ENCODE data around the gene WDR64.

WDR64 gene

DNA sequence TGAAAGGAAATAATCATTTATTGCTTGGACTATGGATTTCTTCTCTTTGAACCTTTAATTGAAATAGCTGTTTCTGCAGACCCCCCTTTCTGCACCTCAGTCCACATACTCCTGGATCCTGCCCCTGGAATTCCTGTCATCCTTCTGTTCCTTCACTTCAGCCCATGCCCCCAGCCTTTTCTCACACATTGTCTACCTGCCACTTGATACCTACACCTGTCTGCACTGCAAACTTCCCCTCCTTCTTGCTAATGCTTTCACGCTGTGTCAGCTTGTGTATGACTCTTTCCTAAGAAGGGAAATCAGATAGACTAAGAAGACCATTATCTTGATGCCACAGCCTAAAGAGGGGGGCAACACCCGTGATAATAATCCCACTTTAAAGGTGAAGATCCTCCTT is 115.7 kb downstream of the WDR64 start:
- DNase-seq (ENCODE audit: low read depth) = no peak
- TF ChIP-seq, protein P1, sequence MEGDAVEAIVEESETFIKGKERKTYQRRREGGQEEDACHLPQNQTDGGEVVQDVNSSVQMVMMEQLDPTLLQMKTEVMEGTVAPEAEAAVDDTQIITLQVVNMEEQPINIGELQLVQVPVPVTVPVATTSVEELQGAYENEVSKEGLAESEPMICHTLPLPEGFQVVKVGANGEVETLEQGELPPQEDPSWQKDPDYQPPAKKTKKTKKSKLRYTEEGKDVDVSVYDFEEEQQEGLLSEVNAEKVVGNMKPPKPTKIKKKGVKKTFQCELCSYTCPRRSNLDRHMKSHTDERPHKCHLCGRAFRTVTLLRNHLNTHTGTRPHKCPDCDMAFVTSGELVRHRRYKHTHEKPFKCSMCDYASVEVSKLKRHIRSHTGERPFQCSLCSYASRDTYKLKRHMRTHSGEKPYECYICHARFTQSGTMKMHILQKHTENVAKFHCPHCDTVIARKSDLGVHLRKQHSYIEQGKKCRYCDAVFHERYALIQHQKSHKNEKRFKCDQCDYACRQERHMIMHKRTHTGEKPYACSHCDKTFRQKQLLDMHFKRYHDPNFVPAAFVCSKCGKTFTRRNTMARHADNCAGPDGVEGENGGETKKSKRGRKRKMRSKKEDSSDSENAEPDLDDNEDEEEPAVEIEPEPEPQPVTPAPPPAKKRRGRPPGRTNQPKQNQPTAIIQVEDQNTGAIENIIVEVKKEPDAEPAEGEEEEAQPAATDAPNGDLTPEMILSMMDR (IDR thresholded peaks at IDR 0.05; ENCODE audit: low read depth, low read length, missing control alignments) = no peak
- no peak overlapping the region for H3K4me3 ChIP-seq (ENCODE audit: low read depth, low read length)

DNA sequence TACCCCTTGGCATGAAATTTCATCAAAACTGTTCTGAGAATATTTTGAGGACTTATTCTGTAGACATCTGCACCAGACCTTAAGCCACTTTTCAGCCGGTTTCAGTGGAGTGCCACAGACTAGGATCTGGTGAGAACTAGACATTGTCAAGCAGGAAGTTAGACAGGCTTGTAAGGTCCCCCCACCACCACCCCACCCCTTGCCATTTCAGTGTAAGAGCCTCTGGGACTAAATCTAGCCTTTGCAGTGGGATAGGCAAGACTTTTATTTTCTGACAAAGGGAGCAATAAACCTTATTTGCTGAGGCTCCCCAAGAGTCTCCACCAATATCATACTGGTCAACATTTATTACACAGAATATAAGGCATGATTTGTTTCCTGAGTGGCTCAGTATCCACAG is 118.0 kb downstream of the WDR64 start:
- TF ChIP-seq, protein P1 (IDR thresholded peaks at IDR 0.05; ENCODE audit: low read depth, low read length, missing control alignments) = no peak
- no peak overlapping the region for H3K4me3 ChIP-seq (ENCODE audit: low read depth, low read length)
- DNase-seq (ENCODE audit: low read depth) = no peak

DNA sequence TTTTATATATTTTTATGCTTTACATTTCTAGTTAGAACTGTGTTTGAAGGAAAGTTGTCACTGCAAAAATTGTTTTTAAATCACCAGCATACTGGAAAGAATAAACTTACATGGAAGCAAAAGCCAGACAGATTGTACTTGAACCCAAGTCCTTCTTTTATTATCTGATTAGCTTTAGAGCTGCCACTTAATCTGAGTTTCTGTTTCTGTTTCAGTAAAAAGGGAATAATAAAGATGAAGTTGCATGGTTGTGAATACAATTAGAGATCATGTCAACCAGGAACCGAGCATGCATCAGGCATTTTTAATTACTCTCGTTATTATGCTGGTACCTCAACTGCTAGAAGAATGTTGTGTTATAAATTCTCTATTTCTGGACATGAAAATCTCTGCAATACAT is 119.0 kb downstream of the WDR64 start:
- TF ChIP-seq, protein P1 (IDR thresholded peaks at IDR 0.05; ENCODE audit: low read depth, low read length, missing control alignments) = no peak
- no peak overlapping the region for H3K4me3 ChIP-seq (ENCODE audit: low read depth, low read length)
- no peak for DNase-seq (ENCODE audit: low read depth)

DNA sequence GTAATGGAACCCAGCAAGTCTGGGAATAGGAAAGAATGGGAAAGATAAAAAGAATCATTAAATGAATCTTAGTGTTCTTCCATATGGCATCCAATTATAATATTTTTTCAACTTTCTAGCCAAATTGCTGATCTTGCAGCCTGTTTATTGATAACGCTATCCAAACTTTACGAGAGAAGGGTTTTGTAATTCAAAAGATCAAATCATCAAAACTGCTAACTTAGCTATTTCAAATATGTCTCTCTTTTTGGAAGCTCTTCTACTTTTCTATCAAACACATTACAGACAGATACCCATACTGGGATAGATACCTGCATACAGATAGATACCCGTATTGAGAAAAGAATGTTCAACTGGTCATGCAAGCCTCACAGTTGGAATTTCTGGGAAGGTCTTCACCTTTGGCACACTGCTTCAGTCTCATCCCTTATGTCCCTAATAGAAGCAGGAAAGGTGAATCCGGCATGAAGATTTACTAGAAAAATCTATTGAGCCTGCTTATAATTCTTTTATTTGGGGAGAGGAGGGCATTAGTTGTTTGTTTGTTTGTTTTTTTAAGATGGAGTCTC is 120.9 kb downstream of the WDR64 start:
- no peak overlapping the region for H3K4me3 ChIP-seq (ENCODE audit: low read depth, low read length)
- TF ChIP-seq, protein P1 (IDR thresholded peaks at IDR 0.05; ENCODE audit: low read depth, low read length, missing control alignments) = no peak
- DNase-seq (ENCODE audit: low read depth) = no peak

DNA sequence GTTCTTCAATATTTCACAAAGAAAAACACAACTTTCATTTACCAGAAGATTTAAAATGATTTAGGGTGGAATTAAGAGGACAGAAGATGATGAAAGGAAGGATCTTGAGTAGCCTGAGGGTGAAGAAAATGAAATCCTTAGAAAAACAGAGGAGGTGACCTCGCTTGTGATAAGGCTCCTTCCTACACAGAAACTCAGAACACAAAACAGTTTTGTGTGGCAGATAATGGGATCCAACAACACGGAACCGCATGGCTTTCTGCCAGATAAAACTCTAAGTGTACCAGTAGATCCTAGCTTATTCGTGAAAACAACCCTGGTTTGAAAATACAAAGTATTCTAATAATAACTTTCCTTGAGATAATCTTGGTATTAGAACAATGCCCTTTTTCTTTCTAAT is 121.9 kb downstream of the WDR64 start:
- TF ChIP-seq, protein P1 (IDR thresholded peaks at IDR 0.05; ENCODE audit: low read depth, low read length, missing control alignments) = no peak
- H3K4me3 ChIP-seq (ENCODE audit: low read depth, low read length) = no peak overlapping the region
- no peak for DNase-seq (ENCODE audit: low read depth)

DNA sequence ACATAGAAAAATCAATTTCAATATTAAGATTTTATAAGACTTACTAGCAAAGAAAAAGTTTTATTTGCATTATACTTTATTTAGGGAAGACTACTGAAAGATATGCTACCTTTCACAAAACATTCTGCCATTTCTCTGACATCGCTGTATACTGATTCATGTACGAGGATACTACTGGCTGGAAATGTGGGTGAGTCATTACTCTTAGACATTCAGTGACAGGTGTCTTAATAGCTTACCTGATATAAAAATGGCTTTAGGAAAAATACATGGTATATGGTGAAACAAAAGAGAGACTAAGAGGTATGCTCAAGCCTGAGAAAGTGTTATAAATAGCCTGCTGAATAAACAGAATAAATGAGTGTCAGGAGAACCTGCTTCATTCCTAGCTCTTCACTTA is 122.9 kb downstream of the WDR64 start:
- no peak for DNase-seq (ENCODE audit: low read depth)
- TF ChIP-seq, protein P1 (IDR thresholded peaks at IDR 0.05; ENCODE audit: low read depth, low read length, missing control alignments) = no peak
- no peak overlapping the region for H3K4me3 ChIP-seq (ENCODE audit: low read depth, low read length)

DNA sequence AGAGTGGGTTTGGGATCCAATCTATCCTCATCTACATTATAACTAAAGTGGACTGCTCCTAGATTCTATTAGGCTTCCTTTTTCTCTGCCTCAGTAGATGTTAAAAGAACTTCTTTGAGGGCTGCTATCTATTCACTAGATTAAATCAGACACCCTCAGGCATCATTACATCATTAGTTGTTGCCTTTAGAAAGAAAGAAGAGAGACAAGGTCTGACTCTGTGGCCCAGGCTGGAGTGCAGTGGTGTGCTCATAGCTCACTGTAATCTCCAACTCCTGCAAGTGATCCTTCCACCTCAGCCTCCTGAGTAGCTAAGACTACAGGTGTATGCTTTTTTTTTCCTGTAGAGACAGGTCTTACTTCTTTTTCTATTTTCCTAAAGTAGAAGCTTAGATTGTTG is 124.8 kb downstream of the WDR64 start:
- DNase-seq (ENCODE audit: low read depth) = no peak
- TF ChIP-seq, protein P1 (IDR thresholded peaks at IDR 0.05; ENCODE audit: low read depth, low read length, missing control alignments) = no peak

More for the DNA sequence above, 124.8 kb downstream of the WDR64 start:
- H3K4me3 ChIP-seq (ENCODE audit: low read depth, low read length) = no peak overlapping the region
